Activated effector memory CD4-positive, alpha-beta T cell treated with anti-CD3 and anti-CD28 coated beads, Interleukin-2, amount 50 U/mL, for 16 hours (primary cell): Measurements from ENCODE around the gene SIRT1.
A peak's percentile ranks its signal among the peaks of the same experiment; 100 is the strongest.
"Not testable (repeated sequence)": the region's sequence is repeated elsewhere in the genome, so short reads cannot be mapped to it uniquely, and the experiment has no call there.

ENCODE experiments used
- DNase-seq: peaks from one replicate; pipeline ENCODE4 v3.0.0-alpha.2; 2020

Gene SIRT1

GRCh38 chr10:67877421-67877820, 7.0 kb upstream of the SIRT1 start:
- not testable (repeated sequence) for DNase-seq

DNA sequence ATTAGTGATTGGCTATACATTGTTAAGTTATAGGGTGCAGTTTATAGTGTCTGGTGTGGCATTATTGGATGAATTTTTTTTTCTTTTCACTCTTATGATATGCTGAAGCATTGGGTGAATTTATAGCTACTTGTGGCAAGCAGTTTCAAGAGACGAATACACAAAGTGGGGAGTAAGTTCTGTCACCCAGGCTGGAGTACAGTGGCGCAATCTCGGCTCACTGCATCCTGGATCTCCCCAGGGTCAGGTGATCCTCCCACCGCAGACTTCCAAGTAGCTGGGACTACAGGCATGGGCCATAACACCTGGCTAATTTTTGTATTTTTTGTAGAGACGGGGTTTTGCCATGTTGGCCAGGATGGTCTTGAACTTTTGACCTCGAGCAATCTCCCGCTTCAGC, 6.3 kb upstream of the SIRT1 start:
- no peak for DNase-seq

- DNase-seq, result no peak
These were observed 645 bp upstream of the SIRT1 start for GRCh38 chr10:67883710-67884312.

GRCh38 chr10:67884842-67885670, 600 bp downstream of the SIRT1 start:
- DNase-seq, result peak; percentile 92

DNA sequence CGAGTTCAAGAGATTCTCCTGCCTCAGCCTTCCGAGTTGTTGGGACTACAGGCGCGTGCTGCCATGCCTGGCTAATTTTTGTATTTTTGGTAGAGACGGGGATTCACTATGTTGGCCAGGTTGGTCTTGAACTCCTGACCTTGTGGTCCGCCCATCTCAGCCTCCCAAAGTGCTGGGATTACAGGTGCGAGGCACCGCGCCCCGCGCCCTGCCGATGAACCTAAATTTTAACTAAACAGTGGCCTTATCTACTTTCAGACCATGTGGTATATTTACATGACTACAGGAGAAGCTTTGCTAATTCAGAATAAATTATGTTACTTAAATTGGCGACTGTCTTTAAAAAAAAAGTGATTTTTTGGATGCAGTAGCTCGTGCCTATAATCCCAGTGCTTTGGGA, 9.2 kb downstream of the SIRT1 start:
- DNase-seq, result no peak

DNA sequence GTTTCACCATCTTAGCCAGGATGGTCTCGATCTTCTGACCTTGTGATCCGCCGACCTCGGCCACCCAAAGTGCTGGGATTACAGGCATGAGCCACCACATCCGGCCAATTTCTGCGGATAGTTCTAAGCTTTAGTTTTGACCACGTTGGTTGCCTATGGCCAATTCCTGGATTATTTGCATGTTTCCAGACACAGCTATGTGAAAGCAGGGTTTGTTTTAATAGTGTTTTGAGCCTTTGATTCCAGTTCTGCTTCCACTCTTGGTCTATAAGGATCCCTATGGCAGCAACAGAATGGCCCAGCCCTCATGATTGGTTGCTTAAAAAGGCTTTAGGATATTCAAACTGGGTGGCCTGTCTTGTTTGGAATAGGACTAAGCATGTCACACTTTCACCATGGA, 19.1 kb downstream of the SIRT1 start:
- DNase-seq, result no peak

DNA sequence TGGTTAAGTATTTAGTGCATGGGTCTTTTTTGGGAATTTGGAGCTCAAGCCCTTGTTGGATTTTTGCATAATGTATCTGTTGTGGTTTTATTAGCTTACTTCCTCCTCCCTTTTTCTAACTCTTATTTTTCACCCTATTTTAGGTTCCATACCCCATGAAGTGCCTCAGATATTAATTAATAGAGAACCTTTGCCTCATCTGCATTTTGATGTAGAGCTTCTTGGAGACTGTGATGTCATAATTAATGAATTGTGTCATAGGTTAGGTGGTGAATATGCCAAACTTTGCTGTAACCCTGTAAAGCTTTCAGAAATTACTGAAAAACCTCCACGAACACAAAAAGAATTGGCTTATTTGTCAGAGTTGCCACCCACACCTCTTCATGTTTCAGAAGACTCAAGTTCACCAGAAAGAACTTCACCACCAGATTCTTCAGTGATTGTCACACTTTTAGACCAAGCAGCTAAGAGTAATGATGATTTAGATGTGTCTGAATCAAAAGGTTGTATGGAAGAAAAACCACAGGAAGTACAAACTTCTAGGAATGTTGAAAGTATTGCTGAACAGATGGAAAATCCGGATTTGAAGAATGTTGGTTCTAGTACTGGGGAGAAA, 28.0 kb downstream of the SIRT1 start:
- DNase-seq, result no peak

DNA sequence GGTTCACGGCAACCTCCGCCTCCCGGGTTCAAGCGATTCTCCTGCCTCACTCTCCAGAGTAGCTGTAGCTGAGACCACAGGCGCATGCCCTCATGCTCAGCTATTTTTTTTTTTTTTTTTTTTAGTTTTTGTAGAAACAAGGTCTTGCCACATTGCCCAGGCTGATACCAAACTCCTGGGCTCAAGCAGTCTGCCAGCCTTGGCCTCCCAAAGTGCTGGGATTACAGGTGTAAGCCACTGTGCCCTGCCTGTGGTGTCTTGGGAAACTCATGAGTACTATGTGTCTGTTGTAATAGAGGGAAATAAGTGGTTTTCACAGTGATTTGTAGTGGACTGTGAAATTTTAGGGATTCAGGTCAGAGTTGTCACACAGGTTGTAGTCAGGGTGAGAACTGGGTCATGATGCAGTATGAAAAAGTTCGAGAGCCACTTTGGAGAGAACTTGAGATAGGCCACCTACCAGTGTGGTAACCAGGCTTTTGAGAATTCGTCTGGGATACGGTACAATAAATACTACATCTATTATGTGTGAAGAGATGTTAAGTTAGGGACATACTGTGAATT, 30.4 kb downstream of the SIRT1 start:
- no peak for DNase-seq

DNA sequence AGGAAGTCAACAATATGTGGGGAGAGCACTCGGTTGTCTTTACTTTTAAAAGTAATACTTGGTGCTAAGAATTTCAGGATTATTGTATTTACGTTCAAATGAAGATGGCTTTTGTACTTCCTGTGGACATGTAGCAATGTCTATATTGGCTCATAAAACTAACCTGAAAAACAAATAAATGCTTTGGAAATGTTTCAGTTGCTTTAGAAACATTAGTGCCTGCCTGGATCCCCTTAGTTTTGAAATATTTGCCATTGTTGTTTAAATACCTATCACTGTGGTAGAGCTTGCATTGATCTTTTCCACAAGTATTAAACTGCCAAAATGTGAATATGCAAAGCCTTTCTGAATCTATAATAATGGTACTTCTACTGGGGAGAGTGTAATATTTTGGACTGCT, 32.7 kb downstream of the SIRT1 start:
- no peak for DNase-seq

- DNase-seq, result no peak
These were observed 33.2 kb downstream of the SIRT1 start for GRCh38 chr10:67917679-67918078.

GRCh38 chr10:67921065-67921464, 36.6 kb downstream of the SIRT1 start:
- DNase-seq, result no peak

DNA sequence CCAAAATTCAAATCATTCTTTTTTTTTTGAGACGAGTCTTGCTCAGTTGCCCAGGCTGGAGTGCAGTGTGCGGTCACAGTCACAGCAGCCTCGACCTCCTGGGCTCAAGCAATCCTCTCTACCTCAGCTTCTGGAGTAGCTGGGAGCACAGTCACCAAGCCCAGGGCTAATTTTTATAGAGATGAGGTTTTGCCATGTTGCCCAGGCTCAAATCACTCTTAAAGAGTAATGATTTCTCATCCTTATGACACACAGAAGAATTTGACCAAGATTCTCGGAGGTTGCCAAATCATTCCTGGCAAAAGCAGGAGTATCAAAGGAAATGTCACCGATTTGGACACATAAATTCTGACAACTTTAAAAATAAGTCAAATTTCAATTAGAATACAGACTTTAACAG, 39.1 kb downstream of the SIRT1 start:
- no peak for DNase-seq

- DNase-seq, result no peak
These were observed 39.7 kb downstream of the SIRT1 start for GRCh38 chr10:67924136-67924535.

- DNase-seq, result no peak
These were observed 41.1 kb downstream of the SIRT1 start for GRCh38 chr10:67925449-67926005.

GRCh38 chr10:67926951-67927350, 42.5 kb downstream of the SIRT1 start:
- no peak for DNase-seq

DNA sequence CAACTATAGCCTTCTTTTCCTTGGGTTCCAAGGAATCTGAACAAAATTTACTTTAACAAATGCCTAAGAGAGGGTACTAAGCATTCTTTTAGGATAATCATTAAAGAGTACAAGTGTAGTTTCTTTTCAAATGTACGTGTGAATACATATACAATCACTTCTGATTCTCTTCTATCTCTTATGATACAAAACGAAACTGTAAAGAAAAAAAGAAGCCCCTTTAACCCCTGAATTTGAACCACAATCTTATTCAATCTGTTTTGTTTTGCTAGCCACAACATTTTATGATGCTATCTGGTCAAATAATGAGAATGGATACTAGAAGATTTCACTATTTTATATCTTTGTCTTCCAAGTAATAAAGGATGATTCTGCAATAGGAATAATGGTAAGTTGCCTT, 48.7 kb downstream of the SIRT1 start:
- DNase-seq, result no peak

DNA sequence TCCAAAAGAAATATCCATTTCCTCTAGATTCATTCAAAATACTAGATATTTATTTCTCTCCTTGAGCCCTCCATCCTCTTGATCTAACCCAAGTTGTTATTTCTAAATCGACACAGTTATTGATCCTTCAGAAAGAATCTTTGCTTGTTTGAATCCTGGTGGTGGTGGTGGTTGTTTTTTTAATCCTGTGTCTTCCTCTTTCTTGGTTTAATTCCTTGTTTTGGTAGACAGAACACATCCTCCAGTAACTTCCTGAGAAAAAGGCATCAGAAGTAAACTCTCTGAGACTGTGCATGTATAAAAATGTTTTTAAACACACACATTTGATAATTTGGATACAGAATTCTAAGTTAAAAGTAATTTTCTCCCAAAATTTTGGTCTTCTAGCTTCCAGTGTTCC, 49.9 kb downstream of the SIRT1 start:
- no peak for DNase-seq

DNA sequence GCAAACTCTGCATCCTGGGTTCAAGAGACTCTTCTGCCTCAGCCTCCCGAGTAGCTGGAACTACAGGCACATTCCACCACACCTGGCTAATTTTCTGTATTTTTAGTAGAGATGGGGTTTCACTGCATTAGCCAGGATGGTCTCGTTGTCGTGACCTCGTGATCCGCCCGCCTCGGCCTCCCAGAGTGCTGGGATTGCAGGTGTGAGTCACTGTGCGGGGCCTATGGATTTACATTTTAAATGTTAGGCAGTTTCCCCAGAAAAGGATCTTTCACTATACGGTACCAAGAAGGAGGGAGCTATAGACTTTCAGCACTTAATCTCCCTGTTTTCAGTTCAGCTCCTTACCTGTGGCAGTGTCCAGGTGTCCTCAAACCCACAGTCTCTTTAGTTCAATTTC, 50.8 kb downstream of the SIRT1 start:
- no peak for DNase-seq

- DNase-seq, result no peak
These were observed 52.0 kb downstream of the SIRT1 start for GRCh38 chr10:67936416-67936815.

GRCh38 chr10:67943917-67944316, 59.5 kb downstream of the SIRT1 start:
- DNase-seq, result no peak

DNA sequence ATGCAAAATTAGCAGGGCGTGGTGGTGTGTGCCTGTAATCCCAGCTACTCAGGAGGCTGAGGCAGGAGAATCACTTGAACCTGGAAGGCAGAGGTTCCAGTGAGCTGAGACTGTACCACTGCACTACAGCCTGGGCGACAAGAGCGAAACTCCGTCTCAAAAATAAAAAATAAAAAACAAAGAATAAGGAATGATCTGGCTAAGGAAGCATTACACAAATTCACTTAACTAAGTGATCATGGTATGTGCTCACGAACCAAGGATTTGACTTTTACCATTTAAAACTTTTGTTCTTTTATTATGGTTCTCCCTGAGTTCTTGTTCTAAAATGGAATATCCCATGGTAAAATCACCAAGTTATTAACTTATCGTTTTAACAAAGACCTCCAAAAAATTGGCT, 71.2 kb downstream of the SIRT1 start:
- no peak for DNase-seq

GRCh38 chr10:67959839-67960476, 75.5 kb downstream of the SIRT1 start:
- DNase-seq, result no peak

DNA sequence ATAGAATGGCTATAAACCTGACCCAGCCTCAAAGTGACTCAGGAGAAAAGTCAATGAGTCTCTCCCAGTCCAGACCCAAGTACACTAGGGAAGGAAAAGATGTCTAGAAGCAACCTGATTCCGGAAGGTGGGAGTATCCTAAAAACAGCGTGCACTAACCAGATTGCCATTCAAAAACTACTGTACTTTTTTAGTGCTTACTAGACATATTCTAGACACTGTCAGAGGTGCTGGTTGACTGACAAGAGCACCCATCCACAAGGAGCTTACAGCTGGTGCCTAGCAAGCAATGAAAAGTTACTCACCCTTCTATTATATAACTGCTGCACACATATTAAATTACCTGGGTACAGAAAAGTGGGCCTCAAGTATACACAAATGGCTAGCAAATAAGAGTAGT, 81.0 kb downstream of the SIRT1 start:
- no peak for DNase-seq
